ENCODE data around the gene ZPBP2.

GRCh38 chr17:39921323-39921722 is 53.3 kb downstream of the ZPBP2 start:
- TF ChIP-seq, protein P1, sequence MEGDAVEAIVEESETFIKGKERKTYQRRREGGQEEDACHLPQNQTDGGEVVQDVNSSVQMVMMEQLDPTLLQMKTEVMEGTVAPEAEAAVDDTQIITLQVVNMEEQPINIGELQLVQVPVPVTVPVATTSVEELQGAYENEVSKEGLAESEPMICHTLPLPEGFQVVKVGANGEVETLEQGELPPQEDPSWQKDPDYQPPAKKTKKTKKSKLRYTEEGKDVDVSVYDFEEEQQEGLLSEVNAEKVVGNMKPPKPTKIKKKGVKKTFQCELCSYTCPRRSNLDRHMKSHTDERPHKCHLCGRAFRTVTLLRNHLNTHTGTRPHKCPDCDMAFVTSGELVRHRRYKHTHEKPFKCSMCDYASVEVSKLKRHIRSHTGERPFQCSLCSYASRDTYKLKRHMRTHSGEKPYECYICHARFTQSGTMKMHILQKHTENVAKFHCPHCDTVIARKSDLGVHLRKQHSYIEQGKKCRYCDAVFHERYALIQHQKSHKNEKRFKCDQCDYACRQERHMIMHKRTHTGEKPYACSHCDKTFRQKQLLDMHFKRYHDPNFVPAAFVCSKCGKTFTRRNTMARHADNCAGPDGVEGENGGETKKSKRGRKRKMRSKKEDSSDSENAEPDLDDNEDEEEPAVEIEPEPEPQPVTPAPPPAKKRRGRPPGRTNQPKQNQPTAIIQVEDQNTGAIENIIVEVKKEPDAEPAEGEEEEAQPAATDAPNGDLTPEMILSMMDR (IDR thresholded peaks at IDR 0.05) = no peak
- TF ChIP-seq ZFX (IDR thresholded peaks at IDR 0.05; ENCODE audit: borderline replicate concordance) = no peak
